Tibial nerve (tissue), 3 donors: ENCODE results near the gene UBASH3A.

ENCODE experiments used
- CTCF ChIP-seq, 5 experiments: fragments of 200-600 bp in 3 of 5; fragments of 450-650 bp in 2 of 5; sonication (generic) in 3 of 5; IDR thresholded peaks; one replicate each; pipeline ENCODE4 v1.5.1; 2016 to 2019; ENCODE audit warnings: antibody characterized with exemption in 5 of 5, mild to moderate bottlenecking in 3 of 5, moderate library complexity in 2 of 5
- POLR2A ChIP-seq, 2 donors: fragments of 450-650 bp; IDR thresholded peaks; one replicate each; pipeline ENCODE4 v1.6.1; 2017; ENCODE audit warnings: antibody characterized with exemption in 2 of 2, mild to moderate bottlenecking in 2 of 2, moderate library complexity in 2 of 2

- TF ChIP-seq POLR2A (IDR thresholded peaks at IDR 0.05) (no peak), CTCF (IDR thresholded peaks at IDR 0.05) (no peak)
These were observed 36.1 kb upstream of the UBASH3A start for GRCh38 chr21:42367367-42368165.
